Type B pancreatic cell (in vitro differentiated cells): Measurements from ENCODE around the gene PLPP3. TPM values are rescaled to one million over a fixed set of nuclear protein-coding genes. Genes with fewer than 3 reads are reported as not detected.

Source experiments
- DNase-seq: peaks from one replicate; pipeline ENCODE4 v3.0.0; 2021; ENCODE audit warnings: mixed read lengths; ENCODE audit not compliant: unreplicated experiment; ENCODE audit errors: extremely low spot score
- H3K27ac Mint-ChIP-seq: 2 replicates; pipeline ENCODE4 v1.8.0; 2021; ENCODE audit warnings: mild to moderate bottlenecking, mixed read lengths
- H3K27me3 Mint-ChIP-seq: 2 replicates; pipeline ENCODE4 v1.8.0; 2021; ENCODE audit warnings: mixed read lengths
- H3K36me3 Mint-ChIP-seq: 2 replicates; pipeline ENCODE4 v1.8.0; 2021; ENCODE audit warnings: mixed read lengths
- H3K4me1 Mint-ChIP-seq: one replicate; pipeline ENCODE4 v1.8.0; 2021; ENCODE audit warnings: mixed read lengths; ENCODE audit not compliant: unreplicated experiment
- H3K4me3 Mint-ChIP-seq: 2 replicates; pipeline ENCODE4 v1.8.0; 2021; ENCODE audit warnings: mild to moderate bottlenecking, mixed read lengths
- H3K9me3 Mint-ChIP-seq: 2 replicates; pipeline ENCODE4 v1.8.0; 2021; ENCODE audit warnings: mixed read lengths
- total RNA-seq: library from RNA; stranded (reverse); gene quantifications from 2 replicates; pipeline ENCODE4 v1.2.1, GENCODE V29; 2021; ENCODE audit warnings: low replicate concordance
- TF ChIP-seq, protein P1 (sequence below): fragments of 200-600 bp; sonication (generic); conservative IDR thresholded peaks from 2 replicates; pipeline ENCODE4 v1.5.0; 2021; ENCODE audit warnings: antibody characterized with exemption, mild to moderate bottlenecking

PLPP3 gene
- total RNA-seq, 1 donor from 2014 or later: 79.0 TPM

DNA sequence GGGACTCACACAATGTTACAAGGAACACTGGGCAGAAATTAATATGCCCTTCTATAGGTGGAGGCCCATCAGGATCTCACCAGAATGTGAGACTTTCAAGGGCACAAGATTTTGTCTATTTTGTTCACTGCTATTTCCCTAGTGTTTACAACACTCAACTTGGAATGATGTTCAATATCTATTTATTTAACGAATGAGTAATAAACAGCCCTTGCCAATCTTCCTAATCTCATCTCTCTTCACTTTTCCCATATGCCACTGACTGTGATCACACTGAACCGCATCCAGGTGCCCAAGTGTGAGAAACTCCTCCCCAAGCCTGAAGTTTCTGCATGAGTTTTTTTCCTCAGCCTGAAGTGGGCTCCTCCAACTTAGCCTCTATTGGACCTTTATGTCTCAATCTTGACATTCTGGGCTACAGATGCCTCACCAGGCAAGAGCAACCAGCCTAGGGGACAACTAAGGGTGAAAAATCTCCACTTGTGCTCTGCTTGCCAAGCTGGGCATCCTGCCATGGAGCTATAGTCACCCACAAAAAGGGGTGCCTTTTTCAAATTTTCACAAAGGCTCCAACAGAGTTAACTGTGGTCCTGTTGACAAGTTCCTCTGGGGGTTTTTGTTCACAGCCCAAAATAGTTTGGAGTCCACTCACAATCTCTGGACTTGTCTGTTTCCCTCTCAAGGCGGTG lies 105.6 kb downstream of the PLPP3 start:
- Mint-ChIP-seq H3K4me1 (peaks cover 29% of the 10 kb centered on the region), H3K4me3 (no peak overlapping the region), H3K27ac (no peak overlapping the region), H3K36me3 (peaks cover 3% of the 10 kb centered on the region), H3K9me3 (peaks cover 3% of the 10 kb centered on the region), H3K27me3 (peaks cover 6% of the 10 kb centered on the region)
- TF ChIP-seq, protein P1, sequence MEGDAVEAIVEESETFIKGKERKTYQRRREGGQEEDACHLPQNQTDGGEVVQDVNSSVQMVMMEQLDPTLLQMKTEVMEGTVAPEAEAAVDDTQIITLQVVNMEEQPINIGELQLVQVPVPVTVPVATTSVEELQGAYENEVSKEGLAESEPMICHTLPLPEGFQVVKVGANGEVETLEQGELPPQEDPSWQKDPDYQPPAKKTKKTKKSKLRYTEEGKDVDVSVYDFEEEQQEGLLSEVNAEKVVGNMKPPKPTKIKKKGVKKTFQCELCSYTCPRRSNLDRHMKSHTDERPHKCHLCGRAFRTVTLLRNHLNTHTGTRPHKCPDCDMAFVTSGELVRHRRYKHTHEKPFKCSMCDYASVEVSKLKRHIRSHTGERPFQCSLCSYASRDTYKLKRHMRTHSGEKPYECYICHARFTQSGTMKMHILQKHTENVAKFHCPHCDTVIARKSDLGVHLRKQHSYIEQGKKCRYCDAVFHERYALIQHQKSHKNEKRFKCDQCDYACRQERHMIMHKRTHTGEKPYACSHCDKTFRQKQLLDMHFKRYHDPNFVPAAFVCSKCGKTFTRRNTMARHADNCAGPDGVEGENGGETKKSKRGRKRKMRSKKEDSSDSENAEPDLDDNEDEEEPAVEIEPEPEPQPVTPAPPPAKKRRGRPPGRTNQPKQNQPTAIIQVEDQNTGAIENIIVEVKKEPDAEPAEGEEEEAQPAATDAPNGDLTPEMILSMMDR: no peak
- DNase-seq: no peak

DNA sequence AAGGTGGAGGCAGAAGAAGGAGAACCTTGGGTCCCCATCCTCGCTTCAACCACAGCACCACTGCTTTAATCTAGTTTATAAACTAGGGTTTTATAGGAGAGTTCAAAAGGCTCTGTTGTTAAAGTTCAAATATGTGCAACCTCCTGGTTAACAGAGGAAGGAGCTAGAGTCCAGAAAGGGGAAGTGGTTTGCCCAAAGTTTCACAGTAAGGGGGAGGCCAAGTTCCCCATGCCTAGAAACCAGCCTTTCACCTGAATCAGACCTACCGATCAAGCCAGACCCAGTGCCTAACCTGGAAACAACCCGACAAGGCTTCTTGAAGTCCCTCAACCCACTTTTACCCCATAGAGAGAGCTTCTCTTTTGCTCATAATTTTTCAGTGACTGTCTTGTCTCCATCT lies 106.5 kb downstream of the PLPP3 start:
- H3K9me3 Mint-ChIP-seq: peaks cover 6% of the 10 kb centered on the region
- TF ChIP-seq, protein P1: no peak
- peaks cover 2% of the 10 kb centered on the region for H3K27me3 Mint-ChIP-seq
- H3K4me1 Mint-ChIP-seq: peaks cover 34% of the 10 kb centered on the region
- no peak overlapping the region for H3K27ac Mint-ChIP-seq
- no peak overlapping the region for H3K4me3 Mint-ChIP-seq
- H3K36me3 Mint-ChIP-seq: peaks cover 6% of the 10 kb centered on the region
- no peak for DNase-seq

- TF ChIP-seq, protein P1: no peak
- Mint-ChIP-seq H3K4me3 (no peak overlapping the region), H3K27me3 (no peaks in the 10 kb centered on the region), H3K36me3 (peaks cover 6% of the 10 kb centered on the region), H3K4me1 (peaks cover 34% of the 10 kb centered on the region), H3K9me3 (peaks cover 6% of the 10 kb centered on the region), H3K27ac (no peak overlapping the region)
- no peak for DNase-seq
Measured at GRCh38 chr1:56469640-56470371, 109.6 kb downstream of the PLPP3 start.

- DNase-seq: no peak
- H3K27me3 Mint-ChIP-seq: no peaks in the 10 kb centered on the region
- peaks cover 6% of the 10 kb centered on the region for H3K36me3 Mint-ChIP-seq
- peak overlapping the region; percentile 50 for H3K4me3 Mint-ChIP-seq
- peaks cover 6% of the 10 kb centered on the region for H3K9me3 Mint-ChIP-seq
- peak overlapping the region; percentile 84 for H3K27ac Mint-ChIP-seq
- TF ChIP-seq, protein P1: no peak
- peaks cover 40% of the 10 kb centered on the region for H3K4me1 Mint-ChIP-seq
Measured at GRCh38 chr1:56468518-56468917, 110.8 kb downstream of the PLPP3 start.

GRCh38 chr1:56466538-56466937 lies 112.8 kb downstream of the PLPP3 start:
- H3K27me3 Mint-ChIP-seq: no peaks in the 10 kb centered on the region
- no peak for DNase-seq
- TF ChIP-seq, protein P1: no peak
- H3K9me3 Mint-ChIP-seq: peaks cover 6% of the 10 kb centered on the region
- no peak overlapping the region for H3K27ac Mint-ChIP-seq
- peaks cover 50% of the 10 kb centered on the region for H3K4me1 Mint-ChIP-seq
- no peak overlapping the region for H3K4me3 Mint-ChIP-seq
- peaks cover 6% of the 10 kb centered on the region for H3K36me3 Mint-ChIP-seq
